Activated CD8-positive, alpha-beta memory T cell treated with anti-CD3 and anti-CD28 coated beads for 36 hours (primary cell): ENCODE data around the gene OR4C12. TPM values are rescaled to one million over a fixed set of nuclear protein-coding genes. Genes with fewer than 3 reads are reported as not detected.
"Not testable (repeated sequence)": the region's sequence is repeated elsewhere in the genome, so short reads cannot be mapped to it uniquely, and the experiment has no call there.

Source experiments
- CTCF ChIA-PET: fragments of 350-600 bp; sonication (Branson Sonifier 250); formaldehyde crosslinking; loops from one replicate; lab custom pipeline; 2021; ENCODE audit warnings: antibody characterized with exemption; lab: Charles Lee
- POLR2A ChIA-PET: fragments of 350-600 bp; sonication (Branson Sonifier 250); formaldehyde crosslinking; loops from one replicate; lab custom pipeline; 2021; ENCODE audit warnings: antibody characterized with exemption; lab: Charles Lee
- total RNA-seq, 2 experiments: library from RNA; stranded (reverse); gene quantifications; one replicate each; pipeline ENCODE4 v1.2.3, GENCODE V29; 2021

Gene OR4C12
- total RNA-seq = not detected

- POLR2A ChIA-PET, CTCF ChIA-PET: not testable (repeated sequence)
These were observed at the start of gene OR4C12 for GRCh38 chr11:49982435-49982834. OR4C12 (minus strand) TSS chr11:49982535; CDS start chr11:49982501, 34 bp downstream.

GRCh38 chr11:50030193-50030592, 47.9 kb upstream of the OR4C12 start:
- ChIA-PET CTCF (no interaction called here), POLR2A (no interaction called here)

- CTCF ChIA-PET = no interaction called here
- POLR2A ChIA-PET = no interaction called here
These were observed 13.2 kb upstream of the OR4C12 start for GRCh38 chr11:49995565-49995964.

- POLR2A ChIA-PET, CTCF ChIA-PET: not testable (repeated sequence)
These were observed 8.9 kb downstream of the OR4C12 start for GRCh38 chr11:49973439-49973838.

GRCh38 chr11:49952091-49952490, 30.2 kb downstream of the OR4C12 start, which contains the start of gene OR4C13:
OR4C13 (plus strand) TSS chr11:49952391; CDS start chr11:49952423, 32 bp downstream.
- POLR2A ChIA-PET = no interaction called here
- CTCF ChIA-PET = no interaction called here

GRCh38 chr11:49948701-49949100, 33.6 kb downstream of the OR4C12 start:
- CTCF ChIA-PET, POLR2A ChIA-PET: not testable (repeated sequence)

Other genes with a start within 250 kb of the OR4C12 start
- gene OR4C13, start 30.1 kb downstream of the OR4C12 start, total RNA-seq = not detected
- gene OR4C45, start 50.3 kb upstream of the OR4C12 start, total RNA-seq = not detected